Muscle of back (tissue), 11 donors: ENCODE measurements around the gene PNPLA6. TPM values are rescaled to one million over a fixed set of nuclear protein-coding genes. Genes with fewer than 3 reads are reported as not detected.
"Not testable (repeated sequence)": the region's sequence is repeated elsewhere in the genome, so short reads cannot be mapped to it uniquely, and the experiment has no call there.

ENCODE experiments used
- DNase-seq, 3 donors: peaks; one replicate each; pipeline versions ENCODE4 v3.0.0 to v3.0.0-alpha.2; 2013
- polyA plus RNA-seq, 10 donors: library from polyadenylated mRNA; unstranded; fragments of 120-200 nt; gene quantifications; one replicate each; pipeline ENCODE4 v1.2.1, GENCODE V29; 2013; ENCODE audit not compliant: insufficient read length in 10 of 10

PNPLA6 gene
- polyA plus RNA-seq, 10 donors, result 24.2 to 32.7 (median 27.4) TPM

DNA sequence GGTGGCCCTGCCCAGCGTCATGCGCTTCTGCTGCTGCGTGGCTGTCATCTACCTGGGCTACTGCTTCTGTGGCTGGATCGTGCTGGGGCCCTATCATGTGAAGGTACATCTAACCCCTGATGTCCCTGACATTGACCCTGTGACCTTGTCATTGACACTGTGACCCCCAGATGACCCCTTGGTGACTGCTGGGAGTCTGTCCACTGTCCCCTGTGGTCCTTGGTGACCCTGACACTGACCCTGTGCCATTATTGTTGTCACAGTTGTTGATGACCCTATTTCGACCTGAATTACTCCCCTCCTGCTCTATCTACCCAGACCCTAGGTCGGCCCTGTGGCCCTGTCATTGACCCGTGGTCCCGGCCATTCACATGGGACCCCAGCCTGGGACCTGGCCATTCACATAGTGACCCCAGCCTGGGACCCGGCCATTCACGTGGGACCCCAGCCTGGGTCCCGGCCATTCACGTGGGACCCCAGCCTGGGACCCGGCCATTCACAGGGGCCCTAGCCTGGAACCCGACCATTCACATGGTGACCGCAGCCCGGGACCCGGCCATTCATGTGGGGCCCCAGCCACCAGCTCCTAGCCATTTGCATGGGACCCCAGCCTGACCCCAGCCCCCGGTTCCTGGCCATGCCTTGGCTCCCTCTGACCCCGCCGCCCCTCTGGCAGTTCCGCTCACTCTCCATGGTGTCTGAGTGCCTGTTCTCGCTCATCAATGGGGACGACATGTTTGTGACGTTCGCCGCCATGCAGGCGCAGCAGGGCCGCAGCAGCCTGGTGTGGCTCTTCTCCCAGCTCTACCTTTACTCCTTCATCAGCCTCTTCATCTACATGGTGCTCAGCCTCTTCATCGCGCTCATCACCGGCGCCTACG lies 5.7 kb upstream of the PNPLA6 start:
- DNase-seq, result no peak

DNA sequence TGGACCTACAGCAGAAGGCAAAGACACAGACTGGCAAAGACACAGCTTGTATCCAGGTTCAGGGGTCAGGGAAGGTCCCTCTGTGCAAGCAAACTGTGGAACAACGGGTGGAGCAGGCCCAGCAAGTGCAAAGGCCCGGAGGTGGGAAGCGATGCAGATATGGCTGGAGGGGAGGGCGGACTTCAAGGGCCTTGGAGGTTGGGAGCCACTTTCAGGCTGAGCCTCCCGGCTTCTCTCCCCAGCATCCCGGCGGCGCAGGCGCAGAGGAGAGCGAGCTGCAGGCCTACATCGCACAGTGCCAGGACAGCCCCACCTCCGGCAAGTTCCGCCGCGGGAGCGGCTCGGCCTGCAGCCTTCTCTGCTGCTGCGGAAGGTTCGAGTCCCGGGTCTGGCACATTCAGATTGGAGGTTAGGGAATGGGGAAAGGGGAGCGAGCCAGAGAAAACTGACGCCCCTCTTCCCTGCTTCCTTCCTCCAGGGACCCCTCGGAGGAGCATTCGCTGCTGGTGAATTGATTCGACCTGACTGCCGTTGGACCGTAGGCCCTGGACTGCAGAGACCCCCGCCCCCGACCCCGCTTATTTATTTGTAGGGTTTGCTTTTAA lies 2.1 kb upstream of the PNPLA6 start:
- peak; percentile 46 to 80 (median 71) for DNase-seq

DNA sequence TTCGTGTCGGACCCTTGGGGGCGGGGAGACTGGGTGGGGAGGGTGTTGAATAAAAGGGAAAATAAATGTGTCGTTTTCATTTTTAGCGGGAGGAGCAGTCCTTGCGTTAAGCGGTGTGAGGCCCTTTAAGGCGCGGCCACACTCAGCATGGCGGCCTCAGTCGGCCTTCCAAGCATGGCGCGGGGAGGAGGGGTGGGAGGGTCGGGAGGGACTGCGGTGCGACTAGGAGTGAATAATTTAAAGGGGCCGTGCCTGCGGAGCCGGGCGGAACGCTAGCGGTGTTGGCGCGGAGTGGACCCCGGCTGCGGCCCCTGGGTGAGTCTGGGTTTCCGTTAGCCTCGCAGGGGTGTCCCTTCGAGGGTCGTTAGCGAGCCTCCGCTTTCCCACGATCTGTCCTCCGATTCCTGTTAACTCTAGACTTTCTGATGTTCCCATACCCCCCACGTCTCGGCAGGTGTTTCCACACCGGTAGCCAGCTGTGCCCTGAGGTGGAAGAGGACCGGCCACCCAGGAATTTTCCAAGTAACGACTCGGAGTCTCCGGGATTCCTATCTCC lies 1.5 kb upstream of the PNPLA6 start:
- peak; percentile 90 to 97 (median 95) for DNase-seq

DNA sequence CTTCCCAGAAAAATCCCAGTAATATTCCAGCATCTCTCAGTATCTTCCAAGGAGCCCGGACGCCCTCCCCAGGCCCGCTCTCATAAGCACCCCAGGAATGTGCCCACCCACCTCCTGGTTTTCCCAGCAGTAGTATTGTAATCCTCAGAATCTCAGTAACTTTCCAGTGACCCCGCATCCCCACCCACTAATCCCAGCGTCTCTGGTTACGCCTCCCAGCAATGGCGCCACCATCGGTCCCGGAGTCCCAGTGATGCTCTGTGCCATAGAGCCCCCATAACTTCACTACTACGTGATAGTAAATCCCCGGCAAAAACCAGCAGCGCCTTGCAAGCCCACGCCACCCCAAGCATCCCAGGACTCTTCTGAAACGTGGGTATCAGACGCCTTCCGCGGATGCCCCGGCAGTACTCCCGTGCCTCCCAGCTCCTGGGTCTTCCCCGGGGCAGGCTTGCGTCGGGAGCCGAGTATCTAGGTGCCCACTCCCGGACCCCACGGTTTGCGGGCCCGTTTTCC lies 928 bp upstream of the PNPLA6 start:
- peak; percentile 77 to 94 (median 90) for DNase-seq

DNA sequence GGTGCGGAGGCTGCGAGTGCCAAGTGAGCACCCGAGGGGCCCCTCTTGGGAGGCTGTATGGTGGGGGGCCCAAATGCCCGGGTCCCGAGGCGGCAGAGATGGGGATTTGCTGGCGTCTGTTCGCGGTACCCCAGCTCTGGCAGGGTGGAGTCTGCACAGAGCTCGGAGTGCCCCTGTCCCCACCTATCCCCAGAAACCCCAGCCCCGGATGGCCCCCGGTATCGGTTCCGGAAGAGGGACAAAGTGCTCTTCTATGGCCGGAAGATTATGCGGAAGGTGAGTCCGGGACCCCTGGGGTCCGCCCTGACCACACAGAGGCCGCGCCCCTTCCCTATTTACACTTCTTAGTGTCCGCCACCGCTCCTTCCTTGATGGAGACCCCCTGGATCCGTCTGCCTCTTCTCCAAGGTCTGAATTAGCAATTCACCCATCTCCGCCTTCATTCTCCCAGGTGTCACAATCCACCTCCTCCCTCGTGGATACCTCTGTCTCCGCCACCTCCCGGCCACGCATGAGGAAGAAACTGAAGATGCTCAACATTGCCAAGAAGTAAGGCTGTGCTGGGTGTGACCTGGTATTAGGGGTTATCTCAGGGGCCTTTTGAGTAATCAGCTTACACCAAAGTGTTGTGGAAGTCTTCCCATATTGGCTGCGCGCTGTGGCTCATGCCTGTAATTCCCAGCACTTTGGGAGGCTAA lies 630 bp downstream of the PNPLA6 start:
- DNase-seq, result no peak

DNA sequence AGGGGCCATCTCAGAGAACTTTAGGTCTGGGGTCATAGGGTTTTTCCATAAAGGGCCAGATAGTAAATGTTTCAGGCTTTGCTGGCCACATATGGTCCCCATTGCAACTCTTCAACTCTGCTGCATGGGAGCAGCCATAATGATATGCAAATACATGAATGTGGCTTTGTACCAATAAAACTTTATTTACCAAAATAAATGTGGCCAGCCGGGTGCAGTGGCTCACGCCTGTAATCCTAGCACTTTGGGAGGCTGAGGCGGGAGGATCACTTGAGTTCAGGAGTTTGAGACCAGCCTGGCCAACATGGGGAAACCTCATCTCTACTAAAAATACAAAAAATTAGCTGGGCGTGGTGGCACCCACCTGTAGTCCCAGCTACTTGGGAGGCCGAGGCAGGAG lies 3.5 kb downstream of the PNPLA6 start:
- not testable (repeated sequence) for DNase-seq

DNA sequence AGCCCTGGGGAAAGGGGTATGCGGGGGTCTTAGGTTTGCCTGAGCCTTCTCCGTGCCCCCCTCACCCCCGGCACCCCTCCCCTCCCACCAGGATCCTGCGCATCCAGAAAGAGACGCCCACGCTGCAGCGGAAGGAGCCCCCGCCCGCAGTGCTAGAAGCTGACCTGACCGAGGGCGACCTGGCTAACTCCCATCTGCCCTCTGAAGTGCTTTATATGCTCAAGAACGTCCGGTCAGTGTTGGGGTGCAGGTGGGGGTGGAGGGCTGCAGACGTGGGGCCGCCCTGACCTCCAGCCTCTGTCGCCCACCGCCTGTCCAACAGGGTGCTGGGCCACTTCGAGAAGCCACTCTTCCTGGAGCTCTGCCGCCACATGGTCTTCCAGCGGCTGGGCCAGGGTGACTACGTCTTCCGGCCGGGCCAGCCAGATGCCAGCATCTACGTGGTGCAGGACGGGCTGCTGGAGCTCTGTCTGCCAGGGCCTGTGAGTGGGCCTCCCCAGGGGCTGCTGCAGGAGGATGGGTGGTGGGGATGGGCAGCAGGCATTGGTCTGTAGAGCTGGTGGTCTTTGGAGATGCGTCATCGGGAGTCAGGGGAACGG lies 4.4 kb downstream of the PNPLA6 start:
- DNase-seq, result no peak

DNA sequence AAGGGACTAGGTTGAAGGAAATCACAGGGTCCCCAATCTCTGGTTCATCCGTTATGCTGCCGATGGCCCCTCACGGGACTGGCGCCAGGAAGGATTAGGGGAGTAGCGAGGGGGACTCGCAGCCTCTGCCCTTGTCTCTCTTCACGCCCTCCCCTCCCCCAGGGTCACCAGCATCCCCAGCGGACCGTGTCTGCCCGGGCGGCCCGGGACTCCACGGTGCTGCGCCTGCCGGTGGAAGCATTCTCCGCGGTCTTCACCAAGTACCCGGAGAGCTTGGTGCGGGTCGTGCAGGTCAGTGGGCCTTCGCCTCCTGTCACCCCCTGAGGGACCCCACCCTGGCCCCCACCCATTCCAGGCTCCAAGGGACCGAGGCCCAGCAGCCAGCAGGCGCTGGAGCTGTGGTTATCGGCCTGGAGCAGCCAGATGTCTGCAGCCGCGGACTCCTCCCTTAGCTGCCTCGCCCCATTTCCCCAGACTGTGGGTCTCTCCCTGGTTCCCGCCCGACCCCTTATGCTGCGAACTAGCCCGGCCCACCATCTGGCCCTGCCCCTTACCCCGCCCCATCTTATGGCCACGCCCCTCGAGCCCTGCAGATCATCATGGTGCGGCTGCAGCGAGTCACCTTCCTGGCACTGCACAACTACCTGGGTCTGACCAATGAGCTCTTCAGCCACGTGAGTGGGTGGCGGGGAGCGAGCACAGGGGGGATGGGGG lies 5.4 kb downstream of the PNPLA6 start:
- no peak for DNase-seq

DNA sequence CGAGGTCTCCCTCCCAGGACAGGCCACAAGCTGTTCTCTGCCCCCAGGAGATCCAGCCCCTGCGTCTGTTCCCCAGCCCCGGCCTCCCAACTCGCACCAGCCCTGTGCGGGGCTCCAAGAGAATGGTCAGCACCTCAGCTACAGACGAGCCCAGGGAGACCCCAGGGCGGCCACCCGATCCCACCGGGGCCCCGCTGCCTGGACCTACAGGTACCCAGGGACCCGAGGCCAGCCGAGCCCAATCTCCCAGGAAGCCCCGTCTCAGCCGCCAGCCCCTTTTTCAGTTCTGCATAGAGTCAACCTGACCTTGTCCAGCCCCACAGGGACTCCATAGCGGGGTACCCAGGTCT lies 5.9 kb downstream of the PNPLA6 start:
- DNase-seq, result no peak

DNA sequence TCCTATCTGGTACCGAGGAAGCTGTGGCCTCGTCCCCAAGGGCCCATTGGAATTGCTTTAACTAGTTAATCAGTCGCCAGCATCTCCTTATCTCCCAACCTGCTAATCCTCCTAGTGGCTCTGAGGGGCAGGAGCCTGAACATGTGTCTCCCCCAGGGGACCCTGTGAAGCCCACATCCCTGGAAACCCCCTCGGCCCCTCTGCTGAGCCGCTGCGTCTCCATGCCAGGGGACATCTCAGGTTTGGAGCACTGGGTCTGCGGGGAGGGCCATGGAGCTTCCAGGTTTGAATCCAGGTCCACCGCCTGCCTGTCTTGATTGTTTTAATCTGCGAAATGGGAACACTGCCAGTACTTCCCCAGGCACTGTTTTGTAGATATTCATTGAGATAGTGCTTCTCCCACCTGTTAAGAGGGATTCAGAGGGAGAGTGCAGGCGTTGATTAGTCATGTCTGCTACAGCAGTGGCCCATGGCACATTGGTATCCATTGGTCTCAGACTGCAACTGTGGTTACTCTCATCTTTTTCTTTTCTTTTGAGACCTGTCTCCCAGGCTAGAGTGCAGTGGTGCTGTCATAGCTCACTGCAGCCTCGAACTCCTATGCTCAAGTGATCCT lies 6.4 kb downstream of the PNPLA6 start:
- DNase-seq, result no peak

DNA sequence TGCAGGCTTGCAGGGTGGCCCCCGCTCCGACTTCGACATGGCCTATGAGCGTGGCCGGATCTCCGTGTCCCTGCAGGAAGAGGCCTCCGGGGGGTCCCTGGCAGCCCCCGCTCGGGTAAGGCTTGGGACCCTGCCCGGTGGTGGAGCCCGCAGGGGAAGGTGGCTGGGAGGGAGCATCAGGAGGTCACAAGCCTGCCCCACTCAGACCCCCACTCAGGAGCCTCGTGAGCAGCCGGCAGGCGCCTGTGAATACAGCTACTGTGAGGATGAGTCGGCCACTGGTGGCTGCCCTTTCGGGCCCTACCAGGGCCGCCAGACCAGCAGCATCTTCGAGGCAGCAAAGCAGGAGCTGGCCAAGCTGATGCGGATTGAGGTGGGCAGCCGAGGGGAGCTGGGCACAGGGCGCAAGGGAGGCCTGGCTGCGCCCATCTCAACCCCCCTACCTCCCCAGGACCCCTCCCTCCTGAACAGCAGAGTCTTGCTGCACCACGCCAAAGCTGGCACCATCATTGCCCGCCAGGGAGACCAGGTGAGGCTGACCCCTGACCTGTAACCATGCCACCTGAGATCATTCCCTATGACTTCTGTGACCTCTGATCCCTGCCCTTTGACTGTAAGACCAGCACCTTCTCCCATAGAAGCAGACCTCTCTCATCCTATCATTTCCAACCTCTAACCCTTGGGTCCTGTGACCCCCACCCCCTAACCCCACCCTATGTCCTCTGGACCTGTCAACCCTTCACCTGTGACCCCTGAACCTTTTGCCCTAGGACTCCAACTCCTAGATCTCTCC lies 7.2 kb downstream of the PNPLA6 start:
- DNase-seq, result no peak

DNA sequence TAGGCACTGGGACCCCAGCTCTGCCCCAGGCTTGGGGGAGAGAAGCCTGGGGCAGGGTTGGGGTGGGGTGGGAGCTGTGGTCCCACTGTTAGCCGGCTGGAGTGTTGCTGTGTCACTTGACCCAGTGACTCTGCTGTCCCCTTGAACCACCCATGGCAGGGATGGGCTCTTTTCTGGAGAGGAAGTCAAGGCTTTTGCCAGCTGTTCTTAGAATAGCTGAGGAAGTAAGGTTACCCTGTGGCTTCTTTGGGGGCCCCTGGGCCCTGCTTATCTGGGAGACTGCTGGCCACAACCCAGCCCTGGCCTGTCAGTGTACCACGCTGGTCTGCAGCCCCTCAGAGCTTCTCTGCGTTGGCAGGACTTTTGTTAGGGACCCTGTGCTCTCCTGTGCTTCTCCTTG lies 9.1 kb downstream of the PNPLA6 start:
- DNase-seq, result no peak

DNA sequence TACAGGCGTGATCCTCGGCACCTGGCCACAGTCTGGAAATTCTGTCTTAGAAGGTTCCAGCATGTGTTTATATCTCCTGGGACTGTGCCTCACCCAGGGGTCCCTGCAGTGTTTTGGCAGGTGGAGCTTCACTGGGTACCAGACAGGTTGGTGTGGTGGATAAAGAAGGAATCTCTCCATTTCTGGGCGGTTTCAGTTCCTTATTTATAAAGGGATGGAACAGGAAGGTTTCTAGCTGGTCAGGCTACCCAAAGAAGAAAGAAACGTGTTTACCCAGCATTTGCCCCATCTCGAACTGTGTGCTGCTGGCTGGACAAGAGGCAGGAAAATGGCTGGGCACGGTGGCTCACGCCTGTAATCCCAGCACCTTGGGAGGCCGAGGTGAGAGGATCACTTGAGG lies 9.8 kb downstream of the PNPLA6 start:
- no peak for DNase-seq

DNA sequence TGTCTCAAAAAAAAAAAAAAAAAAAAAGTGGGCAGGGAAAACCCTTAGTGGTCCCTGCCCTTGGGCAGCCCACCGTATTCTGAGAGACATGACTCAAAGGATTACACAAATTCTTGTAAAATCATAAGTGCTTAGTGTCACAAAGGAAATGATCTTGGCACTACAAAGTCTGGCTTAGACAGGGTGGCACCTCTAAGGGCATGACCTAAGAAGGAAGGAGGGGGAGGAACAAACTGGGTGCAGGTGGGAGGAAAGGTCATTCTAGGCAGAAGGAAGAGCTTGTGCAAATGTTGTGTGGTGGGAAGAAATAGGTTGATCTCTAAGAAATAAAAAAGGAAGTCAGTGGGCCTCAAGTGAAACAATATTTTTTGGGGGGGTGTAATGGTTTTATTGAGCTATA lies 10.4 kb downstream of the PNPLA6 start:
- DNase-seq, result no peak

DNA sequence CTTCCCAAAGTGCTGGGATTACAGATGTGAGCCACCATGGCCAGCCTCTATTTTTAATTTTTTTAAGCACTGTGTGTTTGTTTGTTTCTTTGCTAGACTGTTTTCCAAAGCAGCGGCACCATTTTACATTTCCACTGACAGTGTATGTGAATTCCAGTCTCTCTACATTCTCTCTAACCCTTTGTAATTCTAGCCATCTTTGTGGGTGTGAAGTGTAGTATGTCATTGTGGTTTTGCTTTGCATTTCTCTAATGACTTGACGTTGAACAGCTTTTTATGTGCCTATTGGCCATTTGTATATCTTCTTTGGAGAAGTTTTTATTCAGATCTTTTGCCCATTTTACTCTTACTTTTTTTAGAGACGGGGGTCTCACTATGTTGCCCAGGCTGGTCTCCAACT lies 11.6 kb downstream of the PNPLA6 start:
- DNase-seq, result no peak

DNA sequence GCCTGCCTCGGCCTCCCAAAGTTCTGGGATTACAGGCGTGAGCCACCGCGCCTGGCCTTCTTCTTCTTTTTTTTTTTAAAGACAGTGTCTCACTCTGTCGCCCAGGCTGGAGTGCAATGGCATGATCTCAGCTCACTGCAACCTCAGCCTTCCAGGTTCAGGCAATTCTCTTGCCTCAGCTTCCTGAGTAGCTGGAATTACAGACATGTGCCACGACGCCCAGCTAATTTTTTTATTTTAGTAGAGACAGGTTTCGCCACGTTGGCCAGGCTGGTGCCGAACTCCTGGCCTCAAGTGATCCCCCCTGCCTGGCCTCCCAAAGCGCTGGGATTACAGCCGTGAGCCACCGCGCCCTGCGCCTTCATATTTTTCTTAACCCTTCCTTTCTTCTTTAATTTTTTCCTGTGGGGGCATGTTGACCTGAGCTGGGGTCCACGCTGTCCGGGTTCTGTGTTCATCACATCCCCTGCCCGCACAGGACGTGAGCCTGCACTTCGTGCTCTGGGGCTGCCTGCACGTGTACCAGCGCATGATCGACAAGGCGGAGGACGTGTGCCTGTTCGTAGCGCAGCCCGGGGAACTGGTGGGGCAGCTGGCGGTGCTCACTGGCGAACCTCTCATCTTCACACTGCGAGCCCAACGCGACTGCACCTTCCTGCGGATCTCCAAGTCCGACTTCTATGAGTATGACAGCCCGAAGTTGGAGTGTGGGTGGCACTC lies 14.1 kb downstream of the PNPLA6 start:
- DNase-seq, result no peak

DNA sequence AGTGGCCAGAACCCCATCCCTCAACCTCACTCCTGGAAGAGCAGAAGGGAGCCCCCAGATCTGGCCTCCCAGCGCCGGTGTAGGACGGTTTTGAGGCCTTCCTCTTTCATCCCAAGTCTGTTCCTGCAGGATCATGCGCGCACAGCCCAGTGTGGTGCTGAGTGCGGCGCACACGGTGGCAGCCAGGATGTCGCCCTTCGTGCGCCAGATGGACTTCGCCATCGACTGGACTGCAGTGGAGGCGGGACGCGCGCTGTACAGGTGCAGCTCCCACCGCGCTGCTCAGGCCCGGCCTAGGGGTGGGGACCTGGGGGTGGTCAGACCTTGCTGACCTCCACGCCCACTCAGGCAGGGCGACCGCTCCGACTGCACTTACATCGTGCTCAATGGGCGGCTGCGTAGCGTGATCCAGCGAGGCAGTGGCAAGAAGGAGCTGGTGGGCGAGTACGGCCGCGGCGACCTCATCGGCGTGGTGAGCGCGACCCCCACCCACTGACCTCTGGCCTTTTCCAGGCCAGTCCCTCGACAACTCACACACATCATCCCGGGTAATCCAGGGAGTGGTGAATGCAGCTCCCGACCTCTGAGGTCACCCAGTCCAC lies 14.8 kb downstream of the PNPLA6 start:
- DNase-seq, result no peak

DNA sequence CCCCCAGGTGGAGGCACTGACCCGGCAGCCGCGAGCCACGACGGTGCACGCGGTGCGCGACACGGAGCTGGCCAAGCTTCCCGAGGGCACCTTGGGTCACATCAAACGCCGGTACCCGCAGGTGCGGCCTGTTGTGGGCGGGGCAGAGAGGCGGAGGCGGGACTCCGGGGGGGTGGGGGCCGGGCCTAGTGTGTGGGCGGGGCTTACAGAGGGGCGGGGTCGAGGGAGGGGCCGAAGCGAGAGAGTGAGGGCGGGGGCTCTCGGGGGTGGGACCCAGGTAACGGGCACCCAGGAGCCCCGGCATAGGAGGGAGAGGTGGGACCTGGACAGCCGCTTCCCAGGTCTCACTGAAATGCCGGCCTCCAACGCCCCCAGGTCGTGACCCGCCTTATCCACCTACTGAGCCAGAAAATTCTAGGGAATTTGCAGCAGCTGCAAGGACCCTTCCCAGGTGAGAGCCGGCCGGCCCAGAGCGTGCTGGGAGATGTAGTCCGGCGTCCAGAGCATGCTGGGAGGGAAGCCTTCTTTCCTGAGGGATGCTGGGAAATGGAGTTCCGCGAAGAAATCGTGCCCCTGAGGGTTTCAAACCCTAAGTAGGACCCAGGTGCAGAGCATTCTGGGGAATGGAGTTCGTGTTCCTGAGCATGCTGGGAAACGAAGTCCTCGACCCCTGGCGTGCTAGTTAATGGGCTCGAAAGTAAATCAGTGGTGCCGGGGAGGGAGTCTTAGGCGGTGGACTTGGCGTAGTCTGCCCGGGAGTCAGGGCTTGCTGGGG lies 15.7 kb downstream of the PNPLA6 start:
- DNase-seq, result peak; percentile 57 to 92 (median 80)
